GM13976 (cell line): ENCODE results near the gene PMPCA.

ENCODE experiments used
- DNase-seq: peaks from one replicate; pipeline ENCODE4 v3.0.0; 2012; ENCODE audit warnings: low spot score
- in situ Hi-C: fragments of 300-500 bp; cut with MboI; formaldehyde crosslinking; loops from one replicate; pipeline ENCODE4 v1.12.0; 2022; ENCODE audit warnings: low sequenced_read_pairs, mixed read lengths, inconsistent platforms; ENCODE audit not compliant: unreplicated experiment
- TF ChIP-seq, protein P1 (sequence below): IDR thresholded peaks from 2 replicates; pipeline ENCODE4 v1.5.1; 2012; ENCODE audit warnings: borderline replicate concordance, mild to moderate bottlenecking; ENCODE audit not compliant: insufficient read depth; ENCODE audit errors: extremely low read depth, missing control alignments, control extremely low read depth

PMPCA gene

DNA sequence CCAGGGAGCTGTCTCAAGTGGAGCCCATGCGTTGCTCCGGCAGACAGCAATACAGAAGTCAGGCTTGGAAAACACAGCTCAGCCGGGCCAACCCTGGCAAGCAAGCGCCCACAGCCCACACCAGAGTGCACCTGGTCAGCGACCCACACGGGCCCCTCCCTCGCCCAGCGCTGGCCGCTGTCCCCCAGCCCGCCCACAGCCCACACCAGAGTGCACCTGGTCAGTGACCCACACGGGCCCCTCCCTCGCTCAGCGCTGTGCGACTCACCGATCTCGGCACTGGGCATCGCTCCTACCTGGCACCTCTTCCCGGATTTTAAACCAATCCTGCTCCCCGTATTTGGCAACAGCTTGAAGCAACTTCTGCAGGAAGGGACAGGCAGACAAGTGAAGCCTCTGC, 23.2 kb upstream of the PMPCA start:
- in situ Hi-C loops = no loop called here
- TF ChIP-seq, protein P1, sequence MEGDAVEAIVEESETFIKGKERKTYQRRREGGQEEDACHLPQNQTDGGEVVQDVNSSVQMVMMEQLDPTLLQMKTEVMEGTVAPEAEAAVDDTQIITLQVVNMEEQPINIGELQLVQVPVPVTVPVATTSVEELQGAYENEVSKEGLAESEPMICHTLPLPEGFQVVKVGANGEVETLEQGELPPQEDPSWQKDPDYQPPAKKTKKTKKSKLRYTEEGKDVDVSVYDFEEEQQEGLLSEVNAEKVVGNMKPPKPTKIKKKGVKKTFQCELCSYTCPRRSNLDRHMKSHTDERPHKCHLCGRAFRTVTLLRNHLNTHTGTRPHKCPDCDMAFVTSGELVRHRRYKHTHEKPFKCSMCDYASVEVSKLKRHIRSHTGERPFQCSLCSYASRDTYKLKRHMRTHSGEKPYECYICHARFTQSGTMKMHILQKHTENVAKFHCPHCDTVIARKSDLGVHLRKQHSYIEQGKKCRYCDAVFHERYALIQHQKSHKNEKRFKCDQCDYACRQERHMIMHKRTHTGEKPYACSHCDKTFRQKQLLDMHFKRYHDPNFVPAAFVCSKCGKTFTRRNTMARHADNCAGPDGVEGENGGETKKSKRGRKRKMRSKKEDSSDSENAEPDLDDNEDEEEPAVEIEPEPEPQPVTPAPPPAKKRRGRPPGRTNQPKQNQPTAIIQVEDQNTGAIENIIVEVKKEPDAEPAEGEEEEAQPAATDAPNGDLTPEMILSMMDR = no peak
- no peak for DNase-seq

DNA sequence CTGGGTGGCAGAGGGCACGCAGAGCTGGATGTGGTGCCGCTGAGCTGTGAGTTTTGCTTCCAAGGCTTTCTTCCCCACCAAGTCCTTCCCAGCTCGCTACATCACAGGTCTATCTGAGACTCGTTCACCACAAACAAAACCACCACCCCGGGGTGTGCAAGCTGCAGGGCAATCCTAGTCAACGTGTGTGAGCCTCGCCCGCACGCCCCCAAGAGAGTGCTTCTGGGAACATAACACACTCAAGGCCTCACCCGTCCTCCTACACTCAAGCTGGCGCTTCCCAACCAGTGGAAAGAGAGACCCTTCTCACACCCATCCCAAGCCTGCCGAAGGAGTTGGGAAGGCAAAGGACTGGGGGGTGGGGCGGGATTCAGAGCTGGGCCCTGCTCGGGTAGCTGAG, 21.1 kb upstream of the PMPCA start:
- DNase-seq = no peak
- TF ChIP-seq, protein P1 = no peak
- in situ Hi-C loops = no loop called here

DNA sequence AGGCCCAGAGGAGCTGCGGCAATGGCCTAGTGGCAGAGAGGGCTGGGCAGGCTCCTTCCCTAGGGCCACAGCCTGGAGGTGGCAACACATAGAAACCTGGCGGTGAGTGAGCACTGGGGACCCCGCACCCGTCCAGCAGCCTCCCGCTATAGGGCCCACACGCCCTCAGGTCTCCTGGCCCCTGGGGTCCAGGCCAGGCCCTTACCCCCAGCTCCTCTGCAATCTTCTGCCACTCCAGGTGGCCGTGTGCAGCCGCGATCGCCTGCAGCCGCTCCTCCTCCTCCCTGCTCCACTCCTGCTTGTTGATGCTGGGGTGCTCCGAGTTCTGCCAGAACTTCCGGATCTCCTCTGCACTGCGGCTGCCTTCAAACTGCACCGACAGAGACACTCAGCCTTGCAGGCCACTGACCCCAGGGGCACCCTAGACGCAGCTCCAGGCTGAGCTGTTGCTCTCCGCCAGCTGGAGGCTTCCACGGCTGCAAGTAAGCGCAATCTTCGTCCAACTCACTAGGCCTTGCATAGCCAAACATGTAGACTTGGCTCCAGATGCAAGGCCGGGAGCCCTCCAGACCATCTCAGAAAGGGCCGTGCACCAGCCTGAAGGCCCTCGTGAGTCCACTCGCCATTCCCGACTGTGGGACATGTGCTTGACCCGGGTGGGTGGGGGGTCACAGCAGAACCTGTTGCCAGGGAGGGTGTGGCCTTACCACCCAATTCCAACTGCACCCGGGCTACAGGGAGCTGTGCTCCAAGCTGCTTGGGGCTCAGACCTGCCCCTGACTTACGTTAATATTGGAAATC, 18.5 kb upstream of the PMPCA start:
- TF ChIP-seq, protein P1 = no peak
- no peak for DNase-seq
- in situ Hi-C loops = no loop called here

DNA sequence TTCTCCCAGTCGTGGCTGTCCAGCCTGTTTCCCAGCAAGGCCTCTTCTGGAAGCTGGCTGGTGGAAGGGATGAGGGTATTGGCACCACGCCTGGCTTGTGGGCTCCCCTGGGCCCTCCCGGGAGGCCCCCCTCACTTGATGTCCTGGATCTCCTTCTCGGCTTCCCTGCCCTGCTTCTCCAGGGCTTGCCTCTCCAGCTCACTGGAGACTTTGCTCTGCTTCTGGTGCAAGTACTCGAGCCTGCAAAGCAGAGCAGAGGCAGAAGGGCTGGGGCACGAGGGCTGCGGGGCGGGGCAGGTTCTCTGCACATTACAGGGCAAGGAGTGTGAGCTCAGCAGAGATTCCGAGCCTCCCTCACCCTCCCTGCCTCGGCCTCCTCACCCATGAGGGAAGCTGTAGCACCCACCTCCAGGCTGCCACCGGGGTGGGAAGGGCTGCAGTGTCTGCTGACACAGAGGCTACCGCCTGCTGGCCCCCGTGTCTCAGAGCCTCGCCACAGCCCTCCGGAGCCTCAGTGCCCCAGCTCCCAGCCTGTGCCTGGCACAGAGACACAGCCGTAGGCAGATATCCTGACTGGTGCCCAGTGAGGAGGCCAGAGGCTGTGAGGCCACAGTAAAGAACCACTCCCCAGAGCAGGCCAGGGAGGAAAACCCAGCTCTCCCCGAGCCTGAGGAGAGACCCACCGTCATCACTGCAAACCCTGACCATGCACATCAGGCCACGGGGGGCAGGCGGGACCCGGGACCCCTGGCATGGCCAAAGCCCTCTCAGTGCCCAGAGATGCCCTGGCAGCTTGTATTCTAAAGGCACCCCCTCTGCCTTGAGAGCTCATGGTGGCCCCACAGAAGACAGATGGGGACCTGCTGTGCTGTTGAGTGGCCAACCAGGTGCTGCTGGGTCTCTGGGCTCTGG, 17.7 kb upstream of the PMPCA start:
- in situ Hi-C loops = no loop called here
- TF ChIP-seq, protein P1 = no peak
- DNase-seq = no peak

DNA sequence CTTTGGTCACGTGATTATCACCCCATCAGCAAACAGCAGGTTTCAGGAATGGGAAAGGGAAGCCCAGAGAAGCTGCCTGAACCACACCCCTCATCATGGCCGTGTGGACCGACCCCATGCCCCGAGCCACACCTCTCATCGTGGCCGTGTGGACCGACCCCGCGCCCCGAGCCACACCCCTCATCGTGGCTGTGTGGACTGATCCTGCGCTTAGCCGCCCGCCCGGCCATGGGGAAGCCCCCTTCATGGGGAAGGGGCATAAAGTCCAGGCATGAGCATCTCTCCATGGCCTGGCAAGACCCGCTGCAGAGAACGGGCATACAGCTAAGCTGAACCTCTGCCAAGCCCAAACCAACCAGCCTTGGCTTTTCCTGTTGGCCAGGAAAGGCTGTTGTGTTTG, 16.9 kb upstream of the PMPCA start:
- in situ Hi-C loops = no loop called here
- TF ChIP-seq, protein P1 = no peak
- no peak for DNase-seq

DNA sequence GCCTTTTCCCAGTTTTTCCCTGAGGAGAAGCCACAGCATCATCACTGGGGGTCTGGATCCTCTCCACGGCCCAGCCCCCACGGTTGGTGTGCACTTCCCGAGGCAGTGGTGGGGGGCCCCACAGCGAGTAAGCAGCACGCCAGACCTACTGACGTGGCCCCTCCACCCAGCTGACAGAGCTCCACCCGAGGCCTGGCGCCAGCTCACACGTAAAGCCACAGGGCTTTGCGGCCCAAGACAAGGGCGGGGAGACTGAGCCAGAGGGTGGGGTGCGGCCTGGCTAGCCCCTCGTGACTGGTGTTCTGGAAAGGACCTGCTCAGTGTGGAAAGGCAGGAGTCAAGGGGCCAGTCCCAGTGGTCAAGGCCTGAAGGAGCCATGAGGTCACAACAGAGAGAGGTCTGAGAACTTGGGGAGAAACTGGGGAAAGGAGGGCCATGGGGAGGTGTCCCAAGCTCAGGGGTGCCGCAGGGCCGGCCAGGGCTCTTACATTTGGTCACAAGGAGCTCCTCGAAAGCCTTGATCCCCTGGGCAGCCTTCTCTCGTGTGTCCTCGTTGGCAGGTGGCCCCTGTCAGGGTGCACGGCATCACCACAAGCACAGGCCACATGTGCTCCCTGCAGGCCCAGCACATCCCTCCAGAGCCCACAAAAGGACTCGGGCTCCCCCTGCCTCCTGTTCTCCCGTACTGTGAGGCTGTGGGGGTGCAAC, 16.0 kb upstream of the PMPCA start:
- TF ChIP-seq, protein P1 = no peak
- no peak for DNase-seq
- in situ Hi-C loops = no loop called here
